ENCODE measurements around the gene LIX1L. TPM values are rescaled to one million over a fixed set of nuclear protein-coding genes. Genes with fewer than 3 reads are reported as not detected.

LIX1L gene
- total and polyA plus RNA-seq, 2 donors, result 13.1 to 22.0 TPM

DNA sequence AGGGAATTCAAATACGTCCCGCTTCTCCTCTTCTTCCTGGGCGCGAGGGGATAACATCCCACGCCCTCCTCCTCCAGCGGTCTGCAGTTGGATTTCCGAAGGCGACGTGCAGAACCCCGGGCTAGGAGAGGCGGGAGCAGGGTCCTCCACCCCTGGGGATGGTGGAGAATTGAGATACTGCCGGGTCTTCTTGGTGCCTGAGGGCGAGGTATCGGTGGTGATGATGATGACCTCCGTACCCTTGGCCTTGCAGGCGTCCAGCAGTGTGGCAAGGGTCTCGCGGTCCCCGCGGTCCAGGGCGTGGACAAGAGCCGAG is 3.2 kb upstream of the LIX1L start:
- Histone ChIP-seq H3K9me3 (ENCODE audit: control insufficient read depth in 2 of 2, insufficient read depth in 1 of 2, low read length in 1 of 2) (peaks cover 0 to 3% of the 10 kb centered on the region in 2 donors), H3K36me3 (ENCODE audit: control insufficient read depth in 2 of 2, insufficient read depth in 2 of 2, low read length in 1 of 2) (no peaks in the 10 kb centered on the region), H3K27ac (ENCODE audit: low read depth in 1 of 2, low read length in 1 of 2) (peak overlapping the region in 1 of 2 donors; percentile 33), H3K4me3 (ENCODE audit: low read length in 2 of 2) (peak overlapping the region; percentile 62 to 64), H3K4me1 (ENCODE audit: control insufficient read depth in 2 of 2, insufficient read depth in 2 of 2, low read length in 2 of 2) (peaks cover 34 to 56% of the 10 kb centered on the region in 2 donors), H3K27me3 (ENCODE audit: control insufficient read depth in 2 of 2, insufficient read depth in 1 of 2, low read length in 1 of 2) (peaks cover 0 to 39% of the 10 kb centered on the region in 2 donors)
- WGBS, result under 1% methylated on average over 22 of the region's 22 CpGs
- DNase-seq (ENCODE audit: low read depth in 6 of 9, low spot score in 9 of 9), result no peak

DNA sequence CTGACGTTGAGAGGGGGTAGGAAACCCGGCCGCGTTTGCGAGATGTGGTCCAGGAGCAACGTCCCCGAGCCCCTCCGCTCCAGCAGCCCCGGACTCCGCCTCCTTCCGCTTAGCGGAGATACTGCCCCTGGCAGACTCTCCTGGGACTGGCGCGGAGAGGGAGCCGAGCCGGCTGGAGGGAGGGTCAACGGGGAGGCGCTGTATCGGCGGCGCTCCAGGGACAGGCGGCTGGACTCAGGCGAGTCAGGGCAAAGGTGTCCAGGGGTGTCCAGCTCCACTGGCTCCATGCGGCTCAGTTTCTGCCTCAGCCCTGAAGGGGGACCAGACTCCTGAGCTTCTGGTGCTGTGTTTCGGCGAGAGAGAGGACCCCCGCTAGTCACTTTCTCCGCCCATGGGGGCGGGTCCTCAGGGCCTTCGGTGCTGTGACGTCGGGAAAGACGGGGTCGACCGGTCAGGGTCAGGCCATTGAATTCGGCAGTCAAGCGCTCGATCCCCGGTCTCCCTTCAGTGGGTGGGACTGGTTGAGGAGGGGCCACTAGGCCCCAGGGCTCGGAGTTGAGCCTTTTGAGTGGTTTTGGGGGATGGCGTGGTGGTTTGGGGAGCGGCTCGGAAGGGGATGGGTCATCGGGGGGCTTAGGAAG is 2.8 kb upstream of the LIX1L start:
- Histone ChIP-seq H3K27me3 (ENCODE audit: control insufficient read depth in 2 of 2, insufficient read depth in 1 of 2, low read length in 1 of 2) (peaks cover 0 to 39% of the 10 kb centered on the region in 2 donors), H3K9me3 (ENCODE audit: control insufficient read depth in 2 of 2, insufficient read depth in 1 of 2, low read length in 1 of 2) (peaks cover 0 to 3% of the 10 kb centered on the region in 2 donors), H3K36me3 (ENCODE audit: control insufficient read depth in 2 of 2, insufficient read depth in 2 of 2, low read length in 1 of 2) (no peaks in the 10 kb centered on the region), H3K27ac (ENCODE audit: low read depth in 1 of 2, low read length in 1 of 2) (peak overlapping the region; percentile 43 to 68), H3K4me3 (ENCODE audit: low read length in 2 of 2) (peak overlapping the region; percentile 62 to 64), H3K4me1 (ENCODE audit: control insufficient read depth in 2 of 2, insufficient read depth in 2 of 2, low read length in 2 of 2) (peaks cover 37 to 60% of the 10 kb centered on the region in 2 donors)
- WGBS, result under 1% methylated on average over 44 of the region's 44 CpGs
- DNase-seq (ENCODE audit: low read depth in 6 of 9, low spot score in 9 of 9), result peak in 3 of 9 donors; percentile 46 to 74 (median 60)

DNA sequence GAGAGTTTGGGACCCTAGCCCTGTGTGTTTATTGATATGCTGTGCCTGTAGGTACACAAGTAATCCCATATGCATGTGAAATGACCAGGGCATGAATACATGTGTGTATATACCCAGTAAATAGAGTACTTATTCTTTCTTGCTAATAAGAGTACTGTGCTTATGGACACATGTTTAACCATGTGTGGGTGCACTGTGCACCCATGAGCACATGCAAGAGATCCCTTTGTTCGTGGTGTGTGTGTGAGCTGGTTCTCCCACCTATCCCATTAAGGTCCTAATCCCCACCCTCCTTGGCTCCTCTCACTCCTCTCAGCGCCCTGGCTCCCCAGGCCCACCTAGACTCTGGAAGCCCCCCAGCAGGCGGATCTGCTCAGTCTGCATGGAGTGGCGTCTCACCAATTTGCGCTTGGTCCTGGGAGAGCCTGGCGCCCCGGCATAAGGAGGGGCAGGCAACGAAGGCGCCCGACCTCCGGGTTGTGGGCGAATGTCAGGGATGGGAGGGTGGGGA is 2.2 kb upstream of the LIX1L start:
- peak overlapping the region; percentile 62 to 64 for H3K4me3 ChIP-seq (ENCODE audit: low read length in 2 of 2)
- 16% methylated on average over 12 of the region's 12 CpGs for WGBS
- peak overlapping the region in 1 of 2 donors; percentile 68 for H3K27ac ChIP-seq (ENCODE audit: low read depth in 1 of 2, low read length in 1 of 2)
- DNase-seq (ENCODE audit: low read depth in 6 of 9, low spot score in 9 of 9), result no peak
- peaks cover 0 to 39% of the 10 kb centered on the region in 2 donors for H3K27me3 ChIP-seq (ENCODE audit: control insufficient read depth in 2 of 2, insufficient read depth in 1 of 2, low read length in 1 of 2)
- no peaks in the 10 kb centered on the region for H3K36me3 ChIP-seq (ENCODE audit: control insufficient read depth in 2 of 2, insufficient read depth in 2 of 2, low read length in 1 of 2)
- H3K4me1 ChIP-seq (ENCODE audit: control insufficient read depth in 2 of 2, insufficient read depth in 2 of 2, low read length in 2 of 2), result peaks cover 41 to 62% of the 10 kb centered on the region in 2 donors
- peaks cover 0 to 3% of the 10 kb centered on the region in 2 donors for H3K9me3 ChIP-seq (ENCODE audit: control insufficient read depth in 2 of 2, insufficient read depth in 1 of 2, low read length in 1 of 2)

DNA sequence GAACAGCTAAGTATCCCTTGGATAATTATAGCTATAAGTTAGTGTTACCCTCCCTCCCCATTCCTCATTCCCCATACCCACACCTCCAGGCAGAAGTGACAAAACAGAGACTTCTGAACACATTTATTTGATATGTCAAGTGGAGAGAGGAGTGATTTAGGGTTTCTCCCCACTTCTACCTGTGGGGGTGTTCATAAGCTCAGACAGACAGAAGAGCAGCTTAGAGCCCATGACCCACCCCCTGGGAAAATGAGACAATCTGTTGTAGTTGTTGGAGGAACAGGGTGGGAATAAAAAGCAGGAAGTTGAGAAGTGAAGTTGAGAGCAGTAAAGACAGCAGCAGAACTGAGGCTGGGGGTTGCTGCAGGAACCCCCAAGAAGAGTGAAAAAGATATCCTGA is 1.5 kb upstream of the LIX1L start:
- DNase-seq (ENCODE audit: low read depth in 6 of 9, low spot score in 9 of 9), result no peak
- H3K9me3 ChIP-seq (ENCODE audit: control insufficient read depth in 2 of 2, insufficient read depth in 1 of 2, low read length in 1 of 2), result peaks cover 0 to 3% of the 10 kb centered on the region in 2 donors
- no peak overlapping the region for H3K27ac ChIP-seq (ENCODE audit: low read depth in 1 of 2, low read length in 1 of 2)
- H3K27me3 ChIP-seq (ENCODE audit: control insufficient read depth in 2 of 2, insufficient read depth in 1 of 2, low read length in 1 of 2), result peaks cover 0 to 39% of the 10 kb centered on the region in 2 donors
- no peaks in the 10 kb centered on the region for H3K36me3 ChIP-seq (ENCODE audit: control insufficient read depth in 2 of 2, insufficient read depth in 2 of 2, low read length in 1 of 2)
- peaks cover 41 to 62% of the 10 kb centered on the region in 2 donors for H3K4me1 ChIP-seq (ENCODE audit: control insufficient read depth in 2 of 2, insufficient read depth in 2 of 2, low read length in 2 of 2)
- no peak overlapping the region for H3K4me3 ChIP-seq (ENCODE audit: low read length in 2 of 2)

DNA sequence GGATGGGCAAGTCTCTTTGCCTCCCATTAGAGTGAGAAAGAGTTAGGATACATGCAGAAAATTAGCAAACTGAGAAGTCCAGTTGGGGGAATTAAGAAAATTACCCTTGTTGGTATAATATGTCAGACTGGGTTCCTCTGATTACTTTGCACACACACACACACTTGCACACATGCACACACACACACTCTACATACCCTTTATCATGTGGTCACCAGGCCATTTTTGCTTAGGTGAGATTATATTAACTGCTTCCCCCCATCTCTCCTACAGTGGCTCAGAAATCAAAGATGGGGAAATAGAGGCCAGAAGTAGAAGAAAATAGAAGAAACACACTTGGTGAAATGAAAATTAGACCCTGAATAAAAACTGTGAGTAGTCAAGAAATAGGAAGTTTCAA is 917 bp upstream of the LIX1L start:
- peaks cover 0 to 3% of the 10 kb centered on the region in 2 donors for H3K9me3 ChIP-seq (ENCODE audit: control insufficient read depth in 2 of 2, insufficient read depth in 1 of 2, low read length in 1 of 2)
- no peaks in the 10 kb centered on the region for H3K36me3 ChIP-seq (ENCODE audit: control insufficient read depth in 2 of 2, insufficient read depth in 2 of 2, low read length in 1 of 2)
- peaks cover 0 to 39% of the 10 kb centered on the region in 2 donors for H3K27me3 ChIP-seq (ENCODE audit: control insufficient read depth in 2 of 2, insufficient read depth in 1 of 2, low read length in 1 of 2)
- no peak for DNase-seq (ENCODE audit: low read depth in 6 of 9, low spot score in 9 of 9)
- peaks cover 36 to 57% of the 10 kb centered on the region in 2 donors for H3K4me1 ChIP-seq (ENCODE audit: control insufficient read depth in 2 of 2, insufficient read depth in 2 of 2, low read length in 2 of 2)
- H3K27ac ChIP-seq (ENCODE audit: low read depth in 1 of 2, low read length in 1 of 2), result no peak overlapping the region
- no peak overlapping the region for H3K4me3 ChIP-seq (ENCODE audit: low read length in 2 of 2)

DNA sequence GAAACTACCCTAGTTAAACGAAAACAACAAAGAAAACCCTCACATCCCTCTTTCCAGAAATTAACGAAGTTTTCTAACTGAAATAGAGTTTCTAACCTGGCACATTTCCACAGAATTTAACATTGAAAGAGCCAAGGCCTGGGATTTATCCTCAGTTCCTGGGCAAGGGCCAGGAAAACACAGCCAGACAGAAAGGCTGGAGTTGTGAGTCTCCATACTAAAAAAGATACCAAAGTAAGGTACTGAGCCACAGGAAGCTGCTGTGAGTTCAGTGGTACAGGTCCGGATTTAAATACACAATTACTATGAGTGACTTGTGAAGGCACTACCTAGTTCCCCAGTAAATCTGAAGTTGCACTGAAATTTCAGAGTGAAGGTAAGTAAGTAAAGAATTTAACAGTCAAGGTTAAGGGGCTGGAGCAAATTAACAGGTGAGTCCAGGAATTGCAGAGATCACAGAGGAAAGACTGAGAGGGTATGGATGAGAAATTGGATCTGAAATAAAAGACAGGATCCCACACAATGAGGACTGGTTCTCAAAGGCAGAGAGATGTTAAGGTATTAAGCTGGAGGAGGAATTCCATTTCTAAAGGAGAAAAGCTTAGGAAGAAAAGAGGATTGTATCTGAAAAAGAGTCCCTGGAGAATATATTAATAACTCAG is 905 bp downstream of the LIX1L start:
- peaks cover 0 to 3% of the 10 kb centered on the region in 2 donors for H3K9me3 ChIP-seq (ENCODE audit: control insufficient read depth in 2 of 2, insufficient read depth in 1 of 2, low read length in 1 of 2)
- H3K36me3 ChIP-seq (ENCODE audit: control insufficient read depth in 2 of 2, insufficient read depth in 2 of 2, low read length in 1 of 2), result no peaks in the 10 kb centered on the region
- peaks cover 27 to 39% of the 10 kb centered on the region in 2 donors for H3K4me1 ChIP-seq (ENCODE audit: control insufficient read depth in 2 of 2, insufficient read depth in 2 of 2, low read length in 2 of 2)
- WGBS, result 3% methylated on average over 3 of the region's 3 CpGs
- peak overlapping the region; percentile 85 to 88 for H3K27ac ChIP-seq (ENCODE audit: low read depth in 1 of 2, low read length in 1 of 2)
- H3K27me3 ChIP-seq (ENCODE audit: control insufficient read depth in 2 of 2, insufficient read depth in 1 of 2, low read length in 1 of 2), result peaks cover 0 to 24% of the 10 kb centered on the region in 2 donors
- peak overlapping the region; percentile 70 to 95 for H3K4me3 ChIP-seq (ENCODE audit: low read length in 2 of 2)
- DNase-seq (ENCODE audit: low read depth in 6 of 9, low spot score in 9 of 9), result peak in 1 of 9 donors; percentile 59

DNA sequence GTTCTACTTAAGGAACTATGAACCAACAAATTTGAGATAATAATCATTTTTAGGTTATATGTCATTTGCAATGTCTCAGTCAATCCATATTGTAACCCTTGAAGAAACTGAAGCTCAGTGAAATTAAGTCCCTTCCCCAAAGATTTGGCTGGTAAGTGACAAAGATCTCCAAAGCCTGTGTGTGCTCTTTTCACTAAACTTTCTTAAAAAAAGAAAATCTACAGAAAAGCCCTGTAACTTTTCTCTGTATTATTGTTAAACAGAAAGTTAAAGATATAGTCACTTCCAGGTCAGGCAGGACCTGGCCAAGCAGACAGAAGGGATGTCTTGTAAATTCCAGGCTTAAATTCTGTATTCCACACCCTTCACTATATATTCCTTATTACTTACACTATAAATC is 1.5 kb downstream of the LIX1L start:
- Histone ChIP-seq H3K9me3 (ENCODE audit: control insufficient read depth in 2 of 2, insufficient read depth in 1 of 2, low read length in 1 of 2) (peaks cover 0 to 3% of the 10 kb centered on the region in 2 donors), H3K36me3 (ENCODE audit: control insufficient read depth in 2 of 2, insufficient read depth in 2 of 2, low read length in 1 of 2) (no peaks in the 10 kb centered on the region), H3K27ac (ENCODE audit: low read depth in 1 of 2, low read length in 1 of 2) (peak overlapping the region in 1 of 2 donors; percentile 85), H3K4me1 (ENCODE audit: control insufficient read depth in 2 of 2, insufficient read depth in 2 of 2, low read length in 2 of 2) (peaks cover 27 to 34% of the 10 kb centered on the region in 2 donors), H3K27me3 (ENCODE audit: control insufficient read depth in 2 of 2, insufficient read depth in 1 of 2, low read length in 1 of 2) (peaks cover 0 to 18% of the 10 kb centered on the region in 2 donors), H3K4me3 (ENCODE audit: low read length in 2 of 2) (peak overlapping the region; percentile 70 to 95)
- no peak for DNase-seq (ENCODE audit: low read depth in 6 of 9, low spot score in 9 of 9)

DNA sequence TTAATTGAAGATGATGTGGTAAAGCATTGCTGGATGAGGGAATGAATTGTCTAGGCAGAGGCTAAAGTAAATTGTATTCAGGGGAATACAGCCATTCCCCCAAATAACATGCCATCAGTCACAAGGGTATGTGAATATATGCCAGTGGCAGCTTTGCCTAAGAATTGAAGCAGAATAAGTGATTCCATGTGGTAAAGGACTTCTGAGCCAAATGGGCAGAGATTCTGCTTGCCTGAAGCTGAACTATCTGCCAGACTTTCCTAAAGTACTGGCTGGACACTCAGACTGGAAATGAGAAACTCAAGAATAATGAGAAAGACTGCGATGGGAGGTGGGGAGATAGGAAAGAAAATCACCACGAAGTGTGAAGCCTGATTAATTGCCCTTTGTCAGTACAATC is 2.4 kb downstream of the LIX1L start:
- Histone ChIP-seq H3K27me3 (ENCODE audit: control insufficient read depth in 2 of 2, insufficient read depth in 1 of 2, low read length in 1 of 2) (peaks cover 0 to 9% of the 10 kb centered on the region in 2 donors), H3K27ac (ENCODE audit: low read depth in 1 of 2, low read length in 1 of 2) (no peak overlapping the region), H3K9me3 (ENCODE audit: control insufficient read depth in 2 of 2, insufficient read depth in 1 of 2, low read length in 1 of 2) (peaks cover 0 to under 1% of the 10 kb centered on the region in 2 donors), H3K36me3 (ENCODE audit: control insufficient read depth in 2 of 2, insufficient read depth in 2 of 2, low read length in 1 of 2) (peaks cover 0 to 3% of the 10 kb centered on the region in 2 donors), H3K4me3 (ENCODE audit: low read length in 2 of 2) (no peak overlapping the region), H3K4me1 (ENCODE audit: control insufficient read depth in 2 of 2, insufficient read depth in 2 of 2, low read length in 2 of 2) (peaks cover 24 to 27% of the 10 kb centered on the region in 2 donors)
- DNase-seq (ENCODE audit: low read depth in 6 of 9, low spot score in 9 of 9), result no peak
- WGBS, result 68% methylated on average over 2 of the region's 2 CpGs

DNA sequence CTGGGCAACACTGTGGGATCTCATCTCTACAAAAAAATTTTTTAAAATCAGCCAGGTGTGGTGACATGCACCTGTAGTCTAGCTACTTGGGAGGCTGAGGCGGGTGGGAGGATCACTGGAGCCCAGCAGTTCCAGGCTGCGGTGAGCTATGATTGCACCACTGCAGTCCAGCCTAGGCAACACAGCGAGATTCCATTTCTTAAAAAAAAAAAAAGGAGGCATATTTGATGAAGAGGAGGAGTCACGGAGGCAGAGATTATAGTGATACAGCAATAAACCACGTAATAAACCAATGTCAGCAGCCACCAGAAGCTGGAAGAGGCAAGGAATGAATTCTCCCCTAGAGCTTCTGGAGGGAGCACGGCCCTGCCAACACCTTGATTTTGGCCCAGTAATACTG is 4.0 kb downstream of the LIX1L start:
- WGBS, result 95% methylated on average over 6 of the region's 6 CpGs
- no peaks in the 10 kb centered on the region for H3K9me3 ChIP-seq (ENCODE audit: control insufficient read depth in 2 of 2, insufficient read depth in 1 of 2, low read length in 1 of 2)
- no peak overlapping the region for H3K4me3 ChIP-seq (ENCODE audit: low read length in 2 of 2)
- no peak overlapping the region for H3K27ac ChIP-seq (ENCODE audit: low read depth in 1 of 2, low read length in 1 of 2)
- H3K27me3 ChIP-seq (ENCODE audit: control insufficient read depth in 2 of 2, insufficient read depth in 1 of 2, low read length in 1 of 2), result no peaks in the 10 kb centered on the region
- DNase-seq (ENCODE audit: low read depth in 6 of 9, low spot score in 9 of 9), result no peak
- H3K36me3 ChIP-seq (ENCODE audit: control insufficient read depth in 2 of 2, insufficient read depth in 2 of 2, low read length in 1 of 2), result peaks cover 4 to 9% of the 10 kb centered on the region in 2 donors
- peaks cover 12 to 21% of the 10 kb centered on the region in 2 donors for H3K4me1 ChIP-seq (ENCODE audit: control insufficient read depth in 2 of 2, insufficient read depth in 2 of 2, low read length in 2 of 2)

Measured in thymus (tissue), 11 donors.